ENCODE data around the gene ACAP1. TPM values are rescaled to one million over a fixed set of nuclear protein-coding genes. Genes with fewer than 3 reads are reported as not detected.

Gene ACAP1
- polyA plus RNA-seq, 1 donor (not counting 4 experiments of a cell fraction or from before 2014, with no cell fraction given): 1.7 TPM

DNA sequence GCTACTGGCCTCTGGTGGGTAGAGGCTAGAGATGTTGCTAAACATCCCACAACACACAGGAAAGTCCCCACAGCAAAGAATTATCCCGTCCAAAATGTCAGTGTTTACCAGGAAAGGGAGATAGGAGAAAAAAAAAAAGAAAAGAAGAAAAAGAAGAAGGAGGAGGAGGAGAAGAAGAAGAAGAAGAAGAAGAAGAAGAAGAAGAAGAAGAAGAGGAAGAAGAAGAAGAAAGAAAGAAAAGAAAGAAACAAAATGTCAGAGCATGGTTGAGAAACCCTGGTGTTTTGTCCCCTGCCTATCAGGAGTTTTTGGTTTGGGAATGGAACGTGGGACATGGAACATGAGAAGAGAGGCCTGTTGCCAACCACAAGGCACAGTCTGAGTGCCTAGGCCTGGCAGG is 21.1 kb downstream of the ACAP1 start:
- Histone ChIP-seq H3K4me1 (ENCODE audit: control insufficient read depth, extremely low read depth, insufficient read depth, low read length) (peaks cover 43% of the 10 kb centered on the region), H3K27ac (ENCODE audit: control insufficient read depth, insufficient read depth, low read length) (no peak overlapping the region), H3K9ac (ENCODE audit: control insufficient read depth, extremely low read depth, insufficient read depth, low read length) (no peak overlapping the region), H3K27me3 (ENCODE audit: control insufficient read depth, extremely low read depth, insufficient read depth, low read length) (no peaks in the 10 kb centered on the region), H4K20me1 (ENCODE audit: control insufficient read depth, extremely low read depth, insufficient read depth, low read length) (no peaks in the 10 kb centered on the region), H2AFZ (ENCODE audit: control insufficient read depth, low read length) (no peak overlapping the region), H3K9me3 (ENCODE audit: control insufficient read depth, low read depth, low read length) (no peaks in the 10 kb centered on the region), H3K4me3 (ENCODE audit: control insufficient read depth in 2 of 3, extremely low read depth in 1 of 3, insufficient read depth in 2 of 3, low read depth in 1 of 3, low read length in 3 of 3) (no peak overlapping the region), H3K9me1 (ENCODE audit: control insufficient read depth, extremely low read depth, insufficient read depth, low read length) (no peaks in the 10 kb centered on the region), H3K4me2 (ENCODE audit: control insufficient read depth, extremely low read depth, insufficient read depth, low read depth, low read length) (no peak overlapping the region), H3K79me2 (ENCODE audit: control insufficient read depth, insufficient read depth, low read length) (peaks cover 16% of the 10 kb centered on the region), H3K36me3 (ENCODE audit: control insufficient read depth in 2 of 2, extremely low read depth in 1 of 2, insufficient read depth in 2 of 2, low read length in 2 of 2) (no peaks in the 10 kb centered on the region)
- TF ChIP-seq, protein P1, sequence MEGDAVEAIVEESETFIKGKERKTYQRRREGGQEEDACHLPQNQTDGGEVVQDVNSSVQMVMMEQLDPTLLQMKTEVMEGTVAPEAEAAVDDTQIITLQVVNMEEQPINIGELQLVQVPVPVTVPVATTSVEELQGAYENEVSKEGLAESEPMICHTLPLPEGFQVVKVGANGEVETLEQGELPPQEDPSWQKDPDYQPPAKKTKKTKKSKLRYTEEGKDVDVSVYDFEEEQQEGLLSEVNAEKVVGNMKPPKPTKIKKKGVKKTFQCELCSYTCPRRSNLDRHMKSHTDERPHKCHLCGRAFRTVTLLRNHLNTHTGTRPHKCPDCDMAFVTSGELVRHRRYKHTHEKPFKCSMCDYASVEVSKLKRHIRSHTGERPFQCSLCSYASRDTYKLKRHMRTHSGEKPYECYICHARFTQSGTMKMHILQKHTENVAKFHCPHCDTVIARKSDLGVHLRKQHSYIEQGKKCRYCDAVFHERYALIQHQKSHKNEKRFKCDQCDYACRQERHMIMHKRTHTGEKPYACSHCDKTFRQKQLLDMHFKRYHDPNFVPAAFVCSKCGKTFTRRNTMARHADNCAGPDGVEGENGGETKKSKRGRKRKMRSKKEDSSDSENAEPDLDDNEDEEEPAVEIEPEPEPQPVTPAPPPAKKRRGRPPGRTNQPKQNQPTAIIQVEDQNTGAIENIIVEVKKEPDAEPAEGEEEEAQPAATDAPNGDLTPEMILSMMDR (optimal IDR thresholded peaks at IDR 0.05 in 1 of 3, IDR thresholded peaks at IDR 0.05 in 1 of 3, conservative IDR thresholded peaks at IDR 0.05 in 1 of 3; ENCODE audit: extremely low read depth in 1 of 3, insufficient read depth in 2 of 3, low read length in 3 of 3): no peak
- TF ChIP-seq EZH2 (IDR thresholded peaks at IDR 0.05; ENCODE audit: low read length): no peak
- DNase-seq (ENCODE audit: low read depth, low spot score) (no peak), FAIRE-seq (no peak)
- dilution Hi-C loops (cut with MboI; ENCODE audit: extremely low pct_ligation_motif_present, low sequenced_read_pairs): no loop called here

DNA sequence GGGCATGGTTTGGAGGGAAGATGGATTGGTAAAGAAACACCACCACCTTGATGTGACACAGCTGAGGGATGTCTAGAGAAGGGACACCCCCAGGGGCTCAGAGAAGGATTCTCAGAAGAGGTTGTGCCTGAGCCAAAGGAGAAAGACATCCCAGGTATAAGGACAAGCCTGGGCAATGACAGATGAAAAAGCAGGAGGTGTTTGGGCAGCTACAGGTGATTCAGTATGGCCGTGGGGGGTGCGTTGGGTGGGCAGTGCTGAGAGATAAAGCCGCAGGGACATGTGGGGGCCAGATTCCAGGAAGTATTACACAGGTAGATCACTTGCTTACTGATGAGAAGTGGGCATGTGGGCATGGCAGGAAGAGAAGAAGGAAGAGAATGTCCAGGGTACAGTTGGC is 25.6 kb downstream of the ACAP1 start:
- TF ChIP-seq EZH2 (IDR thresholded peaks at IDR 0.05; ENCODE audit: low read length): no peak
- TF ChIP-seq, protein P1 (optimal IDR thresholded peaks at IDR 0.05 in 1 of 3, IDR thresholded peaks at IDR 0.05 in 1 of 3, conservative IDR thresholded peaks at IDR 0.05 in 1 of 3; ENCODE audit: extremely low read depth in 1 of 3, insufficient read depth in 2 of 3, low read length in 3 of 3): no peak
- H3K4me1 ChIP-seq (ENCODE audit: control insufficient read depth, extremely low read depth, insufficient read depth, low read length): peaks cover 12% of the 10 kb centered on the region
- H3K4me2 ChIP-seq (ENCODE audit: control insufficient read depth, extremely low read depth, insufficient read depth, low read depth, low read length): peak overlapping the region; percentile 51
- no peaks in the 10 kb centered on the region for H4K20me1 ChIP-seq (ENCODE audit: control insufficient read depth, extremely low read depth, insufficient read depth, low read length)
- dilution Hi-C loops (cut with MboI; ENCODE audit: extremely low pct_ligation_motif_present, low sequenced_read_pairs): no loop called here
- no peaks in the 10 kb centered on the region for H3K9me3 ChIP-seq (ENCODE audit: control insufficient read depth, low read depth, low read length)
- no peaks in the 10 kb centered on the region for H3K36me3 ChIP-seq (ENCODE audit: control insufficient read depth in 2 of 2, extremely low read depth in 1 of 2, insufficient read depth in 2 of 2, low read length in 2 of 2)
- H3K79me2 ChIP-seq (ENCODE audit: control insufficient read depth, insufficient read depth, low read length): no peaks in the 10 kb centered on the region
- no peak overlapping the region for H3K27ac ChIP-seq (ENCODE audit: control insufficient read depth, insufficient read depth, low read length)
- H3K9ac ChIP-seq (ENCODE audit: control insufficient read depth, extremely low read depth, insufficient read depth, low read length): no peak overlapping the region
- DNase-seq (ENCODE audit: low read depth, low spot score) (no peak), FAIRE-seq (peak; percentile 91)
- H2AFZ ChIP-seq (ENCODE audit: control insufficient read depth, low read length): peak overlapping the region; percentile 69
- H3K4me3 ChIP-seq (ENCODE audit: control insufficient read depth in 2 of 3, extremely low read depth in 1 of 3, insufficient read depth in 2 of 3, low read depth in 1 of 3, low read length in 3 of 3): no peak overlapping the region
- no peaks in the 10 kb centered on the region for H3K9me1 ChIP-seq (ENCODE audit: control insufficient read depth, extremely low read depth, insufficient read depth, low read length)
- H3K27me3 ChIP-seq (ENCODE audit: control insufficient read depth, extremely low read depth, insufficient read depth, low read length): no peaks in the 10 kb centered on the region
